ENCODE measurements around the gene KDM6B.
"Not testable (repeated sequence)": the region's sequence is repeated elsewhere in the genome, so short reads cannot be mapped to it uniquely, and the experiment has no call there.

The KDM6B gene

GRCh38 chr17:7856811-7857712 is 23.0 kb downstream of the KDM6B start, which contains the start of gene NAA38:
Gene NAA38, minus strand, starts transcription at chr17:7857559. Its CDS starts 96 bp downstream, at chr17:7857463.
- DNase-seq (ENCODE audit: extremely low read depth, low read depth): peak; percentile 100
- TF ChIP-seq CTCF (IDR thresholded peaks at IDR 0.05; ENCODE audit: low read depth, low read length, missing control alignments): peak; percentile 34
- H3K4me3 ChIP-seq (replicated peaks; ENCODE audit: low read depth, low read length): peak within 1 kb of the TSS; percentile 68

DNA sequence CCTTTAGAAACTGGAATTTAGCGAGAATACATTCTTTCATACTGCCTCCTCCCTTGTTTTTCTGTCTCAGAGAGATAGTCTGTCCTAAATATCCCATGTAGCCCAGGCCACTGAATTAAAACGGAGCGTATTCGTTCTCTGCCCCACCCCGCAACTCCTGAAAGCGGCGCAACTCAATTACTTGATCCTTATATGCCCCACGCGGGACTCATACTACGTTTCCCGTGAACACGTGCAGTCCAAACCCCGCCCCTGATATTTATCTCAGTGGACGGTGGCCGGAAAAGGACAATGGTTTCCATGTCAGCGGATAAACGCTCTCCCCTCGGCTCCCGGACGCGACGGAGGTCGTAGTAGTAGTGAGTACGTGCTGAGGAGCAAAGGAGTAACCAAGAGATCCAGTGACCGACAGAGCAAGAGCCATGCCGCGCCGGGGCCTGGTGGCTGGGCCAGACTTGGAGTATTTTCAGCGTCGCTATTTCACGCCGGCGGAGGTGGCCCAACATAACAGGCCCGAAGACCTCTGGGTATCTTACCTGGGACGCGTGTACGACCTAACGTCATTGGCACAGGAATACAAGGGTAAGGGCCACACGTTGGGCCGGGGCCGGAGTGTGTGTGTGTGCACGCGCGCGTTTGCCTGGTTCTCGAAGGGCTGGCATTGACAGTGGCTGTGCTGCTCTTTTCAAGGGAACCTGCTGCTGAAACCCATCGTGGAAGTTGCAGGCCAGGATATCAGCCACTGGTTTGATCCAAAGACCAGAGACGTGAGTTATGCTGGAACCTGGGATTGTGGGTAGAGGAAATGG is 23.9 kb downstream of the KDM6B start, which contains the start of gene CYB5D1:
Gene CYB5D1, plus strand, starts transcription at position 291 of the 809 bp plus-strand sequence. Its CDS starts 132 bp downstream, at position 423.
- DNase-seq (ENCODE audit: extremely low read depth, low read depth): peak; percentile 85

DNA sequence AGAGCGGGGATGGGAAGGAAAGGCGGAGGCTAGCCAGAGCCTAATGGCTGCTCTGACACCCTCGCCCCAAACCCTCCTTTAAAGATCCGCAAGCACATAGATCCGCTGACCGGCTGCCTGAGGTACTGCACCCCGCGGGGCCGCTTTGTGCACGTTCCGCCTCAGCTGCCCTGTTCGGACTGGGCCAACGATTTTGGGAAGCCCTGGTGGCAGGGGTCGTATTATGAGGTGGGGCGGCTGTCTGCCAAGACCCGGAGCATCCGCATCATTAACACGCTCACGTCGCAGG is 24.4 kb downstream of the KDM6B start:
- DNase-seq (ENCODE audit: extremely low read depth, low read depth): no peak
- TF ChIP-seq CTCF (IDR thresholded peaks at IDR 0.05; ENCODE audit: low read depth, low read length, missing control alignments): peak; percentile 43
- H3K4me3 ChIP-seq (replicated peaks; ENCODE audit: low read depth, low read length): peak overlapping the region; percentile 68

More for the DNA sequence above, 23.9 kb downstream of the KDM6B start, which contains the start of gene CYB5D1:
- H3K4me3 ChIP-seq (replicated peaks; ENCODE audit: low read depth, low read length): peak within 1 kb of the TSS; percentile 68
- no peak for TF ChIP-seq CTCF (IDR thresholded peaks at IDR 0.05; ENCODE audit: low read depth, low read length, missing control alignments)

- DNase-seq (ENCODE audit: extremely low read depth, low read depth): no peak
- H3K4me3 ChIP-seq (replicated peaks; ENCODE audit: low read depth, low read length): peak overlapping the region; percentile 68
- TF ChIP-seq CTCF (IDR thresholded peaks at IDR 0.05; ENCODE audit: low read depth, low read length, missing control alignments): no peak
These were observed 25.0 kb downstream of the KDM6B start for GRCh38 chr17:7859028-7859427.

DNA sequence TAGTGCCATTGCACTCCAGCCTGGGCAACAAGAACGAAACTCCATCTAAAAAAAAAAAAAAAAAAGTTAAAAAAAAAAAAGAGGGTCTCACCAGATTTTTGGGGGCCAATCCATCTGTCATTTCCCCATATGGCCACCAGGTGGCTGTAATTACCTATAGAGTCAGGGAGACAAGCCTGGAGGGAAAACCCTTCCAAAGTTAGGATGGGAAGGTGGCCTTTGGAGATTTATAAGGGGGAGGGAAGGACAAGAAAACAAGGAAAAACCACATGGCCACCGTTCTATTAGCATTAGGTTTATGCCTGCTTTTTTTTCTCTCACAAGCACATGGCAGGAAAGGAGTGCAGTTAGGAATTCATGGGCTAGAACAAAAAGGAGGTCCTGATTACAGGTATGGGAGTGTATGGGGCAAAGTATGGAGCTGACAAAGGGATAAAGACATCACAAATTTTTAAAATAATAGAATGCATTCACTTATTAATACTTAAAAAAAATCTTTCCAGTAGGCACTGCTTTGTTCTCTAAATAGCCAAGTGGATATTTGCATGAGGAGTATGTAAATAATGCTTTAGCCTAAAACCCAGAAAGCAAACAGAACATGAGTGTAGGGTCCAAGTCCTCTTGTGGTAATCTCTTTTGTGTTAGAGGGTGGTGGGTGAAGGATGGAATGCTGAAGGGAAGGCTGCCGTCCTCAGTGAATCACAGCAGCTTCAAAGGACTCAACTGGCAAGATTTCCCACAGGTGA is 28.8 kb downstream of the KDM6B start:
- no peak for DNase-seq (ENCODE audit: extremely low read depth, low read depth)
- peak; percentile 64 for TF ChIP-seq CTCF (IDR thresholded peaks at IDR 0.05; ENCODE audit: low read depth, low read length, missing control alignments)

DNA sequence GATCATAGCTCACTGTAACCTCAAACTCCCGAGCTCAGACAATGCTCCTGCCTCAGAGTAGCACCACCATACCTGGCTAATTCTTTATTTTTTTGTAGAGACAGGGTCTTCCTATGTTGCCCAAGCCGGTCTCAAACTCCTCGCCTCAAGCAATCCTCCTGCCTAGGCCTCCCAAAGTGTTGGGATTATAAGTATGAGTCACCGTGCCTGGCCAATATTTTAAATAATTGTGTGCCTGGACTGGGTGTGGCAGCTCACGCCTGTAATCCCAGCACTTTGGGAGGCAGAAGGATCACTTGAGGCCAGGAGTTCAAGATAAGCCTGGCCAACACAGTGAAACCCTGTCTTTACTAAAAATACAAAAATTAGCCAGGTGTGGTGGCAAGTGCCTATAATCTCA is 30.4 kb downstream of the KDM6B start:
- not testable (repeated sequence) for H3K4me3 ChIP-seq (replicated peaks; ENCODE audit: low read depth, low read length); DNase-seq (ENCODE audit: extremely low read depth, low read depth)

More for the DNA sequence above, 28.8 kb downstream of the KDM6B start:
- no peak overlapping the region for H3K4me3 ChIP-seq (replicated peaks; ENCODE audit: low read depth, low read length)
